GM04504 (cell line): Measurements from ENCODE around the gene RPRM.
A peak's percentile ranks its signal among the peaks of the same experiment; 100 is the strongest.
"Not testable (repeated sequence)": the region's sequence is repeated elsewhere in the genome, so short reads cannot be mapped to it uniquely, and the experiment has no call there.

Experiments used
- DNase-seq: peaks from one replicate; pipeline ENCODE4 v3.0.0-alpha.2; 2012; ENCODE audit warnings: low read depth

RPRM gene

DNA sequence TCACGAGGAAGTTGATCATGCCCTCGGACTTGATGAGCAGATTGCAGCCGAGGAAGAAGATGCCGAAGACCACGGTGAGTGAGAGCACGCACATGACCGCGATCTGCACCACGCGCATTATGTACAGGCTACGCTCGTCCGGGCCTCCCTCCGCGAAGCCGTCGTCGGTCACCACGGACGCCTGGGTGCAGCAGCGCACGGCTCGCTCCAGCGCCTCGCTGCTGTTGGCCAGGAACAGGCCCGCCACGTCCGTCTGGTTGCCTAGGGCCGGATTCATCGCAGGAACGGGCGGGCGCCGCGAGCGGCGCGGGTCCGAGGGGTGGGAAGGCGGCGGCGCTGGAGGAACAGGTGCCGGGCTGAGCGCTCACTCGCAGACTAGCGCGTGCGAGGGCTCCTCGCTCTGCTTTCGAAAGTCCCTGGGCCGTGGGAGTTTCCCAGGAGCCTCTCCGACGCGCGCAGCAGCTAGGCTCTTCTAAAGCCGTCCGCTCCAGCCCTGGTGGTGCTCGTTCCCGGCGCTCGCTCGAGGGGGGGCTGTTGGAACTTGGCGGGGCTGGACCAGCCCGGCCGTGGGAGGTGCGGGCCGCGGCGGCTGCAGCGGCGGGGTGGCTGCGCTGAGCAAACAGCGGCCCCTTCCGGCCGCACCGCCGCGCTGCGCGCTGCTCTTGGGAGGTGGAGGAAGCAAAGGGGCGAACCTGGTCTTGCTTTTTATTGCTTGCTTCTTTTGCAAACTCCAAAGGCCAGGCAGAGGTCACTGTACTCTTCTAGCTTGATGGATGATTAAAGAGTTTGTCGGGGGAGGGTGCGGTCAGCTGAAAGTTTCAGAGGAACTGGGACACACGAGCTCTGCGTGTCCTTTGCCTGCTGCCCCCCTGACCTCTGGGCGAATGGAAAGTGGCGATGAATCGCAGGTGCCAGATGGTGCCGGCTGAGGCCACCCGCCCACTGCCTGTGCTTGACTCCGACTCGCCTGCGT, at the start of gene RPRM:
RPRM (minus strand) TSS at position 474 of the 973 bp plus-strand sequence; CDS start at position 277, 197 bp downstream.
- peak; percentile 14 for DNase-seq

DNA sequence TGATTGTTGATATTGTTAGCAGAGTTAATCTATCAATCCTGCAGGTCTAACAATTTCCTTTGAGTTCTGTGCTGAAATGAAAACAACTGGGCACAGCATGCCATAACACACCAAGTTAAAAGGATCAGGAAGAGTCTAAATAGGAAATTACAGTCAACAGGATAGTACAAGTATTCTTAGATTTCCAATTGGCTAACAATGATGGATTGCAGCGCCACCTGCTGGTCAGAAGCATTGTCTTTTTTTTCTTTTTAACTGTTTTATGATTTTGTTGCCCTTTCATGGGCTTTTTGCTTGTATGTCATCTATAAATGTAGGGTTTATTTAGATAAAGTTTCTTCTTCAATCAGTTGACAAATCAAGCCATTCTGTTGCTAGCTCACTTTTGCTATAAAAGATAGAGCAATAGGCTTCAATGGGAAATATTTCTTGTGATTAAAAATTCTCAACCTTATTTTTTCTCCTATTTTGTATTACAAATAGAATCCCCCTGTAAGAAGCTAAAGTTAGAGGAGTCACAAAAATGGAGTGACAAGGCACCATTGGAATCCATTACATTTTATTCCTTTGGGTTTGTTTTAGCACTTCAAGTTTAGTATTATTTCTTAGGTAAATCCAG, 40.8 kb upstream of the RPRM start:
- DNase-seq, result peak; percentile 15

DNA sequence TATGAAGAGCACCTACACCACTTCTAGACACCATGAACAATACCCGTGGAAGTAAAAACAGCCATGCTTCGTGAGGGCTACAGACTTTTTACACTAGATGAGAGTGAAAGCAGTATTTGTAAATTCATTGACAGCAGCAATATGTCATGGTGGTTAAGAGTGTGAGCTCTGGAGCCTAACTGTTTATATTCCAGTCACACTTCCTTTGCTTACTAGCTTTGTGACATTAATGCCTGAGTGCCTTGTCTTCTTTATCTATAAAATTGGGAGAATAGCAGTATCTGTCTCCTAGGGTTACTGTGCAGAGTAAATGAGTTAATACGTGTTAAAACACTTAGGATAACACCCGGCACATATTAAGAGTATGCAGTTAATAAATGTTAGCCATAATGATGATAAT, 33.8 kb upstream of the RPRM start:
- DNase-seq, result no peak

DNA sequence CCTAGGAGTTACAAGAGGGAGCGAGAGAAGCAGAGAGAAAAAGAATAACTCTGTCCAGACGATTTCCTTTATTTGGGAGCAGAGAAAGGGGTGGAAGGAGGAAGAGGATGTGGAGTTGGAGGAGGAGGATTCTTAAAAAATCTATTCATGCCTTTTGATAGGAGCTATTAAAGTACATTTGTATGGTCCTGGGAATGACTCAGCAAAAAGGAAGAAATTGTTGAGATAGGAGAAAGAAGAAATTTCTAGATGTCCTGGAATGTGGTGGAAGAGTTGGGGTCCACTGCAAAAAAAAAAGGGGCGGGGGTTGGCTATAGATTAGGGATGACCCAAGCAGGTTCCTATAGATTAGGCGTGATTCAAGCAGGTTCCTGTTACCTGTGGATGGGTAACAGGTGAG, 32.4 kb upstream of the RPRM start:
- DNase-seq, result no peak

DNA sequence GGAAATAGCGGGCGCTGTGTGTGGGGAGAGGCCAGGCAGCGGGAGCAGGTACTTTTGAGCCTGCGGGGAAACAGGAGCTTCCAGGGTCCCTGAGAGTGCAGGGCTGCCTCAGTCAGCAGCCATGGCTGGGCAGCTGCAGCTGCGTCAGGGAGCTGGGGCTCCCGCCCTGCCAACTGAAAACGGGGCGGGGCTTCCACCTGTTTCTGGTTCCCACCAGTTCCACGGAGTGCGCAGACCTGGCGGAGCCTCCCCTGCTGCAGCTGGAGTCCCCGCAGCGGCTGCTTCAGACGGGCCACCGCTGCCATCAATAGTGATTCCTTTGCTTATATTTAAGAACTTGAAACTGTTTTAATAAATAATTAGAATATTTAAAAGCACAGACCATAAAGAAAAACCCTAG, 30.6 kb upstream of the RPRM start:
- no peak for DNase-seq

DNA sequence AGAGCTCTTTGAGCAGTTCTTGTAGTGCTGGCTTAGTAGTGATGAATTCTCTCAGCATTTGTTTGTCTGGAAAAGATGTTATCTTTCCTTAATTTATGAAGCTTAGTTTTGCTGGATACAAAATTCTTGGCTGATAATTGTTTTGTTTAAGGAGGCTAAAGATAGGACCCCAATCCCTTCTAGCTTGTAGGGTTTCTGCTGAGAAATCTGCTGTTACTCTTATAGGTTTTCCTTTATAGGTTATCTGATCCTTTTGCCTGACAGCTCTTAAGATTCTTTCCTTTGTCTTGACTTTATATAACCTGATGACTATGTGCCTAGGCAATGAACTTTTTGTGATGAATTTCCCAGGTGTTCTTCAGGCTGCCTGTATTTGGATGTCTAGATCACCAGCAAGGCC, 27.9 kb upstream of the RPRM start:
- DNase-seq, result not testable (repeated sequence)

DNA sequence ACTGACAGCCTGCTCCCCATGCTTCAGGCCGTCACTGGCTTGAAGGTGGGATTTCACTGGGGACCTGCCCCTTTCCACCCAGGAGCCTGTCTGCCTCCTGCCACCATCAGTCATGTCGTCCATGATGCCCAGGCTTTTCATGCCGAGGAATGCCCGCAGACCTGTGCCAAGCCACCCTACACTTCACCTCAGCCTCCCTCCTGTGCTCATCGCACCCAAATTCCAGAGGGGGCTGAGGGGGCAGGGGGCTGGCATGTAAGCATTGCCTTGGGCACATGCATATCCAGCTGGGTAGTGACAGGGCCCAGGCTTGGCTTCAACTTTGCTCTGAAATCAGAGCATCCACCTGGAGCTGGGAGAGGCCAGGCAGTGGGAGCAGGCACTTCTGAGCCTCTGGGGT, 20.9 kb upstream of the RPRM start:
- DNase-seq, result no peak

DNA sequence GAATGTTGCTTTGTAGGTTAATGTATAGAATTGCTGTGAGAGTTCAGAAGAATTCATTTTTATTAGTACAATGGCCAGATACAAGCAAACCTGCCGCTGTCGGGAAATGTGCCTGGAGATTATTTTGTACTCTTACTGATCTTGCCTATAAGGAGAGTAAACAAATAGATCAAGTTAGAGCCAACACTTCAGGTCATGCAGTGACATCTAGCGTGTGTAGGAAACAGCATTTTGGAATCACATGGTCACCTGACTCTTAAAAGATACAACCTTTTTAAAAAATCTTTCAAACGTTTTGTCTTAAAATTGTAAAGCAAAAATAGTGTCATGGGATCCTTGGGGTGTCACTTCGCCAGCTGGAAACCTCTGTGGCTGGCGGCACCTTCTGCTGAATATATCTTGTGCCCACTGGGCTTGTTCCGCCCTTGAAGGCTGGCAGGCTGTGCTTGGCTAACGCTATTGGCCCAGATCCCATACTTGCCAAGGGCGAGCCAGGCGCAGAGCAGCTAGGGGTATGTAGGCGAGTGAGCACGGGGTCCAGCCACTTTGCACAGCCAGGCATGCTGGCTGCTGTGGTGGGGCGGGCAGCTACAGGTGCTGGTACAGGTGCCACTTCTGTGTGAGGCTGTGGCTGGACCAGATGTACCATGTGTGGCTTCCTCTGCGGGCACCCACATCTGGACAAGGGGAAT, 19.5 kb upstream of the RPRM start:
- no peak for DNase-seq

DNA sequence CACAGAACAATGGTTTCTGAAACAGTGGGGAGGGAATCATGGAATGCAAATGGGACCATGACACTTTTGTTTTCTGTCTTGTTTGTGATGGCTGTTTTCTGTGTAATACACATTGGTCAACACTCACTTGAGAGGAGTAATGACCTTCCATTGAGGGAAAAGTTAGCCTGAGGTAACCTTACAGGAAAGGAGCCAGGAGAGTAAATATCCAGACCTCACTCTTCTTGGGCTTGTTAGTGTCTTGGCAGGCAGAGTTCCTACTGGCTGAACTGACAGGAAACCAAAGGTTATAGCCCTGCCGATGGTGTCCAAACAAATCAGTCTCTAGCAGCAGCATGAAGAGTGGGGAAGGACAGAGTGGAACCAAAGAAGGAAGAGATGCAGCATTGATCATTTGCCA, 17.2 kb upstream of the RPRM start:
- no peak for DNase-seq

DNA sequence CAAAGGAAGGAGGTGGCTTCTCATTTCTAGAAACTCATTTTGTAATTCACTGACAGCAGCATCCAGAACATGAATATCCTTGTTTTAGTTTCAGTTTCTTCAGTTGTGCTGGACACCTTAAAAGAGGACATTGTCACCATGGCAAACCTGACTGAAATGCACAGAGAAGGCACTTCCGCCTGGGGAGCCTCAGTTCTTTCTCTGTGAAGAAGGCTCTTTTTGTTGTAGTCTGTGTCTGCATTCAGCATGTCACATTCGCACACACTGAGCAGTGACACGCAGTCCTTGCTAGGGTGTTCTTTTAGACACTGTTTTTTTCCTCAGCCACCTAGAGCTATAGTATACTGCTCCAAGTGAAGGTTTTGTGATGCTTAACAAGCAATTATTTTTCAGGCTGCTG, 9.5 kb upstream of the RPRM start:
- DNase-seq, result no peak

DNA sequence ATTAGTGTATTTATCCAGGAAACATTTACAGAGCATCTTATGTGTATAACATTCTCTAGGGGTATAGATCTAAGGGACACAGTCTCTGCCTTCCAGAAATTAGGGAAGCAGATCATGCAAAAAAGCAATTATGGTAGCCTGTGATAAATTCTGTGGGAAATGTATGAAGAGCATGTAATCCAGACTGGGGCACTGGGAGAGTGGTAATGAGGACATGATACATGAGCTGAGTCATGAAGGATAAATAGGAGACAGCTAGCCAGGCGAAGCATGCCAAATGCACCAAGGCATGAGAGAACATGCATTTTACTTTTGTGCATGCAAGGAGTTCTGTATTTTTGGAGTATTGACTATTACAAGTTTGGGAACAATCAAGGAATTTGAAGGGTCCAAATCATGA, 8.9 kb upstream of the RPRM start:
- DNase-seq, result no peak

DNA sequence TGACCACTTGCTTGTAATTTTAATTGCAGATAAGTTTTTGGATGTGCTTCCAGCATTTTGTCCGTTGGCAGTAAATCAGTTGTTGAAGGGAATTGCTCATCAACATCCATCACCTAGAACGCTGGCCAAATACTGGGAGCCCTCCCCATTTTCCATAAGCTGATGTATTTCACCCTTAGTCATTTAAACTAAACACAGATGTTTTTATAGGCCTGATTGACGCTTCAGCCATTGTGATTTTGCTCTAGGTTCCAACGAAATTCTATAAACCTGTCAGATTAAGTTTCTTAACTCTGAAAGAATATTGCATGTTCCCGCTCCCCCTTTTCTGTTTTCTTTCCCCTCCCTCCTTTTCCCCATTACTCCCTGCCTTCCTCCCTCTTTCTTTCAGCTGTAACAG, 1.0 kb upstream of the RPRM start:
- no peak for DNase-seq

DNA sequence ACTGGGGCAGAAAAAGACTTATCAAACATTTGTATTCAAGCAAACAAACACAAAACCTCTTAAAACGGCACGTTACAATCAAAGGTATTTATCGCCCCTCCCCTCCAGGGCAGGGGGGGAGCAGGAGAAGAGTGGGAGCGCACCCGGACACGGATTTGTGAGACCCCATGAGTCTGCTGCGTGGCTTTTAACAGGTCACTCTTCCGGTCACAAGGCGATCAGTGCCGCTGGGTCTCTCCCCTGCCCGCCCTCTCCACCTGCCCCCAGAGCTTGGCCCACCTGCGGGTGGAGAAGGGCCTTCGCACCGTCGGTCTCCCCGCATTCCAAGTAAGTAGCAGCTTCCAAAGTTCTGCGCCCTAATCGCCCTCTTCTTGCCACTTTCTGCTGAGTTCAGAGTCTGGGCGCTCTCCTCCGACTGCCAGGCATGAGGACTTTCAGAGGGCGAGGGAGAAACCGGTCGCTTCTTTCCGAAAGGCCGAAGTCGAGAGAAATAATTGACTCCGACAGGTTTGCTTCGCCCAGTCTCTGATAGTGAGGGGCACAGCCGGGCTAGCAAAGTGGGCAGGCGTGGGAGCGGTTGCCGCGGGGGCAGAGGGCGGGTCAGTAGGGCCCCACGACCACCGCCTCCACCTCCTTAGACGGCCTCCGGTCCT, 800 bp downstream of the RPRM start:
- DNase-seq, result no peak

DNA sequence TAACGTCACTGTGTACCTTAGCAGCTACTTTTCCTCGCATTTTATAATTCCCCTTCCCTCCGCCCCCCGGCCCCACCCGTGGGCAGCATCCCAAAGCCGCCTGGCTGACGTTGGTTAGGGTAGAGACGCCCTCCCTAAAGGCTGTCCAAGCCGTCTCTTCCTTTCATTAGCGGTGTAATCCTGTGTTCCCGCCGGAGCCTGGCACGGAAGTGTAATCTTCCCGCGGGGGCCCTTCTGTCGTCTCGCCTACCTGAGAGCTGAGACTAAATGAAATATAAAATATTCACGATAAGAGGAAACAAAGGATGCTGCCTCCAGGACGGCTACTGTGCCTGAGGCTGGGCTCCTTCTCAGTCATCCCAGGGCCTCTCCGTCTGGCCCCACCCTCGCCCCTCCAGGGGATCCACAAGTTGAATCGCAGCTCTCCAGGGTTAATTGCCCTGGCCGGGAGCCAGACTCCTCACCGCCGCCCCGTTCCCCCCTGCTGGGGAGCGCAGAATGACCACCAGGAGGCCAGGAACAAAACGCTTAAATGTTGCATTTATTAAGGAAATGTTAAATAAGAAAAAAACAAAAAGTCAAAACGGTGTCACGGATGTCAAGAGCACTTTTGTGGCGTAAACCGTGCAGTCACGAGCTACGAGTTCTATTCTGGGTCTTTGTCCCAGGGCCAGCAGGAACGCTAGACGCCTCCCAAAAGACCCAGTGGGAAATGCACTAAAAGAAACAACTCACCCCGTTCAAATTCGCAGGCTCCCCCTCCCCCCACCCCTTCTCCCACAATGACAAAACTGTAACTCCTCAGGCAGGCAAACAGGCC, 1.5 kb downstream of the RPRM start:
- no peak for DNase-seq

DNA sequence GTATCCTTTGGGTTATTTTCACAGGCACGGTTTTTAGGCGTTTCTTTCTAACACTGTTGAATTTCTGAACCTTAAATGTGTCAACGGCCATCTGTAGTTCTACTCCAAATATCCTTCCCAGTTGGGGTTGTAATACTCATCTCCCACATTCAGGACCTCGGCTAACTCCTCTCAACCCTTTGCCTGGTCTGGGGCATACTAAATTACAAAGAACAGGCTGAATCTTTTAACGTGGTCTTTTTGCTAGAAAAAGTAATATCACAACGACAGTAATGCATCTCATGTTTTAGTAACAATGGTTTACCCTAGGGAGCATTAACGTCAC, 2.1 kb downstream of the RPRM start:
- DNase-seq, result no peak

DNA sequence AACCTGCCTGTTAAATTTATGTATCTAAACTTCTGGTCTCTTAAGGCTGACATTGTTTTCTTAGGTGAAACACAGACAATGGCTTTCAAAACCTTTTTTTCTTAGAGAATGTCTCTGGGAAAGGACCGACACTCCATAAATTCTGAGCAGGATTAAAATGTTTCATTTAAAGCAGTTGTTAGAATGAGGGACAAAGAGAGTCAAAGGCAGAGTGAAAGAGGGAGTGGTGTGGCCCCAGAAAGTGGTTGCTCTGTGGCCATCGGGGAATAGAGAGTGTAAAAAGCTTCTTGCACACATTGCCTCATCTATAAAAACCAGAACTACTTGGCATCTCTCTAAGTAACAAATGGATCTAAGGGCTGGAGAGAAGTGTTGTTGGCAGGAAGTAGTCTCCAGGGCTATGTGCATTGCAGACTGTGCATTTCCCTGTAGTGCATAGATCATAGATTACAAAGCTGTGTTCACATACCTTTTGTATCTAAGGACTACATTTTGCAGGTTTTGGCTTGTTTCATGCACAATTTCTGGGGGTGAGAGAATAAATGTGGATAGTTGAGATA, 3.6 kb downstream of the RPRM start:
- no peak for DNase-seq

DNA sequence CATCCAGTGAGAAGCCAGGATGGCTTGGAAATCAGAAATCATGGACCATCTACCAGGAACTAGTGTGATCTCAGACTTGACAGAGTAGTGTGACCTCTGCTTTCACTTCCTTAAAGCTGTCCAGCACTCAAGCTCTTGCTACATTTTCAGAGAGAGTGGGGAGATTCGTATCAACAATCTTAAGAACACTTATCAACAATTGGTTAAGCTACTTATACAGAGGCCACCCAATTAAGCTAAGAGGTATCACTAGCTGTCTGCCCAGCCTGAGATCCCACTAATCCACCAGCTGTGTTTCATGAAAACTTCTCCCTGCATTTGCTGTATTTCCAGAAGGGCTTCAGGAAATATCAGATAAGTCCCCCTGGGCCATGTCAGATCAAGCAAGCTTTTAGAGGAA, 4.2 kb downstream of the RPRM start:
- no peak for DNase-seq

DNA sequence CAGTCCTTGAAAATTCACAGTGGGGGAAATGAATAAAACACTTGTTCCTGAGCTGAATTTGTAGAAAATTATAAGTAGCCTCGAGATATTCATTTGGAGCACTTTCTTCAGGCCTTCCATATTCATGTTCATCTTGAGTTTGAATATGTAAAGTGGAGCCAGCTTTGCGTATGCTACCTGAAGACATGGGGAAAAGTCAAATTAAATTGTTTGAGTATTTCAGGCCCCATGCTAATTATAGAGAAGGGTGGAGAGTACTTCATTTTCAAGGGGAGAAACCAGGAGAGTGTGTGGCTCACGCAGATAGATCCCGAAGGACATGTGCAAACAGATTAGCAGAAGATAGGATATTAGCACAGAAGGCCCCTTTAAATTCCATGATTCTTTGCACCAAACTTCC, 7.7 kb downstream of the RPRM start:
- DNase-seq, result no peak

DNA sequence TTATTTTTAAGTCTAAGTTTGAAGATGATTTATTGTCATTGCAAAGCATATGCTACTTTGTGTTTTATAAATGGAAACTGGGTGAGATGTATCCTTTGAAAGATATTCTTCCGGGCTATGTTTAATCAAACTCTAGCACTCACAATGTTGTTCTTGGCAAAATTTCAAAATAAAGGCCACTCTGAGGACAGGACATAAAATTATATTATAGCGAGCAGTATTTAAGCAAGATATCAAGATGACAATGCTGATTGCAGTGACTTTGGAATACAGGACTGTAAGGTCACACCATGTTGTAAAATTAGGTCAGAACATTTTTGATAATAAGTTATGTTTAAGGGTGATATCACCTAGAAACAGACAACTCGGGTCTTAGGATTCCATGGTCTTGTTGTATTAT, 14.2 kb downstream of the RPRM start:
- no peak for DNase-seq

DNA sequence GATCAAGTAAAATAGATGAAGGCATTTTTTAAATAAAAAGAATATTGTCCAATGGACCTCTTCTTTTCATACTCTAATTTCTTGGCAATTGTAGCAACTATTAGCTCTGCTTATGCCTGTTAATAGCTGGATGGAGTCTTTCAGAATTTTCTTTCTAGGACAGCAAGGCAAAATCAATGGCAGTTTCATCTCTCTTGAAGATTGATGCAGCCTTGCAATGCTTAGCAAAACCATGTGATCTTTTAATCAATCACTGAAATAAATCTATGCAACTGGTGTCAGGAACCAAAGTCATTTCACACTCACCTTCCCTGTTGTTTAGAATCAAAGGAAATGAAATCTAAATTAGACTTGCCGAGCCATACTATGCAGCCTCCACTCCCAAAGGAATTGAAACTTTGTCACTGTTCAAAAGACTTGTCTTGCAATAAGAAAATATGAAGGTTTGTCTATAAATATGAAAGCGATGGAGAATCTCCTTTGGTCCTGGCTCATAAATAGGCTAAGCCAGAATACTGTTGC, 16.2 kb downstream of the RPRM start:
- no peak for DNase-seq

DNA sequence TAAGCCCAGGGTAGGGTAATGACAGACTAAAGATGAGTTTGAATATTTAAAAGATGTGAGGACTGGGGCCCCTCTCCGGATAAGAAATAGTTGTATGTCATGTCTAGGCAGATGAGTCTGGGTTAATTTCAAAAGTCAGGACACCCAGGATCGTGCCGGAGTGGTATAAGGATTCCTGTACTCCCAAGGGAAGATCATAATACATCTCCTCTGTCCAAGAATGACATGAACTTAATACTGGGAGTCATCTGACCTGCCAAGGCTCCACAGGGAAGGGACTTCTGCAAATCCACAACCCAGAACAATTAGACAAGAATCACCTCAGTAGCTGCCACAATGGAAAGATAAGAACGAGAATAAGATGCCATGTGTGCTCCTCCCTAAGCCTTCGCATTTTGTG, 17.1 kb downstream of the RPRM start:
- DNase-seq, result no peak
